ENCODE data around the gene GUCA2B.

Gene GUCA2B

DNA sequence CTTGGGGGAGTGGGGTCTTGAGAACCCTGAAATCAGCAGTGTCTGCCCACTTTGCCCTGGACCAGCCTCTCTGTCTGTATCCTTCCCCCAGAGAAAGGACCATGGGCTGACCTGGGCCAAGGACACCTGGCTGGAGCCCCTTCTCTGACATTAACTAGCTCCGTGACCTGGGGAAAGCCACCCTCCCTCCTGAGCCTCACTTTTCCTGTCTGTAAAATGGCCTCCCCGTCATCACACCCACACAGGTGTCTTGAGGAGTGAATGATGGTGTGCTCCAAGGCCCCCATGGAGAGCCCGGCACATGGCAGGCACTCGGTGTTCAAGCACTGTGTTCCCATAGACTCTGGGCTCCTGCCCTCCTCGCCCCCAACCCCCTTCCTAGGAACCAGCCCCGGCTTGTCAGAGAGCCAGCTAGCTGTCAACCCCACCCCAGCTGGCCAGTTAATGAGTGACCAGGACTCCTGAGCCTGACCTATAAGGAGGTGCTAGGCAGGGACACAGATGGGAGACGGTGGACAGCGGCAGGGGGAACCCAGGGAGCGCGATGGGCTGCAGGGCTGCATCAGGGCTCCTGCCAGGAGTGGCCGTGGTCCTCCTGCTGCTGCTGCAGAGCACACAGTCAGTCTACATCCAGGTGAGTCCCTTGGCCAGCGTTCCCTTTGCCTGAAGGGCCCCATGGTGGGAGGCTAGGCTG lies at the start of gene GUCA2B:
GUCA2B (plus strand) TSS at position 504 of the 694 bp plus-strand sequence; CDS start at position 545, 41 bp downstream.
- no peak for DNase-seq

DNA sequence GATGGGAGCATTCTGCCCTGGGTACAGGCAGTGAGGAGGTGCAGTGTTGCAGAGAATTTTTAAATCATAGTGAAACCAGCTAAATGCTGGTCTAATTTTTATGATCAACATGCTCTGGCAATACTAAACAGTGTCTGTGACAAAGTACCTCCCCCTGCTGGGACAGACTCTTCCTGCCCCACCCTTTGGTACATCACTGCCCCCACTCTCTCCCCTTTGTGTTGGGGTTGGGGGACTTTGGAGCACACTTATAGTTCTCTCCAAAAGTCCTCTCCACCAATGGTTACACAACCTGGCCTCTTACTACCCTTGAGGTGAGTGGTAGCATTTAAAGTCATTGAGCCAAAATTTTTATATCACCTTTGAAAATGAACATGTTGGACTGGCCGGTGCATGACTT lies 48.2 kb upstream of the GUCA2B start:
- DNase-seq, result no peak

DNA sequence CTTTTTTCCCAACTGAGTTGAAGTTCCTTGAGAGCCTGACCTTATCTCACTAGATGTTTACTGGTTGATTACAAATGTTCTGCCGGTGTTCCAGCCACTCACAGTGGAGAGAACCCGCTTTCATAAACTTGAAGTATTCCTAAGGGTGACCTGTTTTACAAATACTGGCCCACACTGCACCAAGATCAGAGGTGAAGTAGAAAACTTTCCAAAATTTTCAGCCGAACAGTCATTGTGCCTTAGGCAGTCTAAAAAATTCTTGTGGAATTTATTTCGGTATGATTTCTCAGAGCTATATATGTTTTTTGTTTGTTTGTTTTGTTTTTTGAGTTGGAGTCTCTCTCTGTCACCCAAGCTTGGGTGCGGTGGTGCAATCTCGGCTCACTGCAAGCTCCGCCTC lies 44.9 kb upstream of the GUCA2B start:
- no peak for DNase-seq

DNA sequence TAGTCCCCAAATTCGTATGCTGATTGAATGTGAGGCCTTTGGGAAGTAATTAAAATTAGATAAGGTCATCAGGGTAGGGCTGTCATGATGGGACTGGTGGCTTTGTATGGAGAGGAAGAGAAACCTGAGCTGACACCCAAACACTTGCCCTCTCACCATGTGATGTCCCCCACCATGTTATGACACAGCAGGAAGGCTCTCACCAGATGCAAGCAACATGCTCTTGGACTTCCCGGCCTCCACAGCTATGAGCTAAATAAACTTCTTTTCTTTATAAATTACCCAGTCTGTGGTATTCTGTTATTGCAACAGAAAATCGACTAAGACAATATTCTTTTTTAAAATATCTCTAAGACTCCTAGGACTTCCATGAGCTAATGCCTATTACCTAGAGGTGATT lies 43.6 kb upstream of the GUCA2B start:
- DNase-seq, result no peak

DNA sequence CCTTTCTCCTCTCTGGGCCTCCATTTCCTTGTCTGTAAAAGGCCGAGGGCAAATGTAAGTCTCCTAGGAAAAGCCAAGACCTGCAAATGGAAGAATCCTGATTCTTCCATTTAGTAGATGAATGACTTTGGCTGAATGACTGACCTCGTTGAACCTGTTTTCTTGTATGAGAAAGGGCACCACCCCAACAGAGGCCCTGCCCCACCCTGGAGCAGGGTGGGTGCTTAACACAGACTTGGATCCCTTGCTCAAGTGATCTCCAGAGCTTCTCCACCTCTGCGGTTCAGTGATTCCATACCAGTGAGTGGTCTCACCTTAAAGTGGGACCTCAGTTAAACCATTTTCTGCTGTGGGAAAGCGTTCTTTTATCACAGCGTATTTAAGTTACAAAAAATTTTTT lies 39.0 kb upstream of the GUCA2B start:
- DNase-seq, result no peak

DNA sequence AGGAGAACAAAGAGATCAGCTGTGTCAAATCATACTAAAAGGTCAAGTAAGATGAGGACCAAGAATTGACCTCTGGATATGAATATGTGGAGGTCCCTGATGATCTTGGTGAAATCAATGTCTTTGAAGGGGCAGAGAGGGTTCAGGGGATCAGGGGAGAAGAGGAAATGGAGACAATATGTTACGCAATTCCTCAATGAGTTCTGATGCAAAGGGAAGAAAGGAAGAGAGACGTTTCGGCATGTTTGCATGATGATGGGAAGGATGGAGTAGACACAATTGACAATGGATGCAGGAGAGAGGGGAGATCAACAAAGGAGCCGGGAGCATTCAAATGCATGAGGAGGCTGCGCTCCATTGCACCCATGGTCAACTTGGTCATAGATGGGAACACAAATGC lies 36.0 kb upstream of the GUCA2B start:
- DNase-seq, result no peak

DNA sequence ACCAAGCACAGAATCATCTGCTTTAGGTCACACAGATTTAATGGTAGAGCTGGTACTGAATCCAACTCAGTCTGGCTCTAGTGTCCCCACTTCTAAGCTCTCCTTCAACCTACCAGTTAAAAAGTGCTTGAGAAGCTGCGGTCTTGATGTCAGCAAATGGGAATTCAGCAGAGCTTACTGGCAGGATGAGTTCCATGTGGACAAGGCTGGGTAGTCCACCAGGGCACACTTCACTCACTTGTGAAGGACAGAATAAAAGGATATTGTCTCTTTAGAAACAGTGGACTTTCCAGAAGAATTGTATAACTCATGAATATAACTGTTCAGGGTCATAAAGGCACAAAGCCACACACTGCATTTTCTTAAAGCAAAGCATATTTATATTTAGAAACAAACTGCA lies 35.1 kb upstream of the GUCA2B start:
- no peak for DNase-seq

DNA sequence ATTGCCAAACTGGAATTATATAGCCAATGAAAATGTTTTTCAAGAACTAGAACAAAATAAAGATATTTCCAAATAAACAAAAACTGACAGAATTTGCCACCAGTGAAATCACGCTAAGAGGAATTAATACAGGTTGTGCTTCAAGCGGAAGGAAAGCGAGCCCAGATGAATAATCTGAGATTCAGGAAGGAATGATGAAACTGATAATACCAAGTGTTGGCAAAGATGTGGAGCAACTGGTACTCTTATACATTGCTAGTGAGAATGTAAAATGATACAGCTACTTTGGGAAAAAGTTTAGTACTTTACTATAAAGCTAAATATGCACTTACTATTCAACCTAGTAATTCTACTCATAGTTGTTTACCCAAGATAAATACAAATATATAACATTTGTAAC lies 30.8 kb upstream of the GUCA2B start:
- DNase-seq, result no peak

DNA sequence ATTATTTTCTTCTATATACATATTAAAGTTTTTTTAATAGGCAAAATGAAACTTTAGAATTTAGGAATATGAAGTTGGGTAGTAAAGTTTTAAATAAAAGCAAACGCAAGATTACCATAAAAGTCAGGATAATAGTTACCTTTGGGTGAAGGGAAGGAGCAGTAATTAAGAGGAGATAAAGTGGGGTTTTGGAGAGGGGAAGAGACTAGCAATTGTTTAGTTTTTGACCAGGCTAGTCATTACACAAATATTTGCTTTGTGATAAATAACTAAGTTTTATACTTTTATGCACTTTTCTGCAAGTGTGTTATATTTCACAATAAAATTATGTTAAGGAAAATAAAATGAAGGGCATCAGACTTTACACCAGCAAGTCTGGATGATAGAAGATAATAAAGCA lies 27.7 kb upstream of the GUCA2B start:
- DNase-seq, result no peak

DNA sequence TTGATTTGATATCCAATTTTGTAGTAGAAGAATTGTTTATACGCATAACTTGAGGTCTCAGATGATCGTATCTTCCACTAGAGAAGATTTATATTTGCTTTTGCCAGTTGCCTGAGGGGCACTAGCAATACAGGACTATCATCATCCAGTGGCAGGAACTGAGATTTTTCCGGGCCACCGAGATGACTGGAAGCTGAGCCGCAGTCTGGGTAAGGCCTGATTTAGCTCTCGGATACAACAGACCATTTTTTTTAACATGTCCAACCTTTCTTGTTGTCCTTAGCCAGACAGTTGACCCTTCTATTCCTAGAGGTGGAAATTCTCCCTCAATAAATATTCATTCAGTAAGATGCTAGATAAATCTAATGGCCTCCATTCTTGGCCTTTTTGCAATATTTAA lies 25.4 kb upstream of the GUCA2B start:
- no peak for DNase-seq

DNA sequence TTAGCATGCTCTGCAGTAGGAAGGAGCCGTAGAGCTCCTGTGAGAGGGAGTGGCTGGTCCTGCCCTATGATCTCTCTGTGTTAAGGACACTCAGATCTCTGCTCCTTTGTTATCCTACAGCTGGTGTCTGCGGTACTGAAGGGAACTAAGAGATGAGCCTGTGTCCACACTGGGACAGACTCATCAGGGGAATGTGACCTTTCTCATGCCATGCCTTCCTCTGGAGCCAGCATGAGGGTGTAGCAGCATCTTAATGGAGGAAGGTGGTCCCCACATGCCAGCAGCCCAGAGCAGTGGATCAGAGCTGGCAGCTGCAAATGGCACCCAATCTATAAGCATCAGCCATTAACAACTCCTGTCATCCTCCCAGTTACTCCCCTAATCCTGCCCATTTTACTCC lies 24.7 kb upstream of the GUCA2B start:
- DNase-seq, result no peak

DNA sequence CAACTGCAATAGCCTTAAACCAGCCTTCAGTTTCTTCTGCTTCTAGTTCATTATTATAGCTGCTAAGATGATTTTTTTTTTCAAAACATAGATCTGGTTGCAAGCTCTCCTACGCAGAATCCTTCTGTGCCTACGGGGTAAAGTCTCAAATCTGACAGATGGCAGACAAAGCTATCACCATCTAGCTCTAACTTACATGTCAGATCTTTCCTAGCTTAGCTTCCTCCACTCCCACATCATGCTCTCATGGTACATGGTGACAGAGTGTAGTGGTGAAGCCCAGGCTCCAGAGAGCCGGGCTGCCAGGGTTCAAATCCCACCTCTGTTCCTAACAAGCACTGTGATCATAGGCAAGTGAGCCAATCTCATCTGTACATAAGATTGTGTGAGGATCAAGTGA lies 24.2 kb upstream of the GUCA2B start:
- DNase-seq, result no peak

DNA sequence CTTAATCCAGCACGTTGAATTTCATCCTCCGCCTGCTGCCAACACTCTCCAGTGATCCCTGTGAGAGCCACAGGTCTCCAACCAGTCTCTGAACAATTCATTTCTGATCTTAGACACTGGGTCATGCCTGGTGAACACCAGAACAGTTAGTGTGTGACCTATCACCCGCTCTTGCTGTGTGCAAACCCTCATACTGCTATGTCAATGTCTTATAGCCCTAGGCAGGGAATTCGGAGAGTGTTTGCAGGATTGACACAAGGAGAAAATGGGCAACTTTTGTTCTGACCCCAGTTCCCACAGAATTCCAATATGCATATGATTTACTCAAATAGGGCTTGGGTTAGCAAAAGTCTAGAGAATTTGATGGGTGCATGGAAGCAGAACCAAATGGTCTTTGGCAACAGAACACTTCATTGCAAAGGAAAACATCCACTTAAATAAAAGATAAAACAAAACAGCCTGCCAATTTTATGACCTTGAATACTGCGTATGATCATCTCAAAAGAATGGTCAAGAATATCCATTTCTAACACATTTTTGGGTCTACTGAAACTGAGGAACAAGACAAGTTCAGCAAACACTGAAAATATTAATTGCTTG lies 23.0 kb upstream of the GUCA2B start:
- DNase-seq, result no peak

DNA sequence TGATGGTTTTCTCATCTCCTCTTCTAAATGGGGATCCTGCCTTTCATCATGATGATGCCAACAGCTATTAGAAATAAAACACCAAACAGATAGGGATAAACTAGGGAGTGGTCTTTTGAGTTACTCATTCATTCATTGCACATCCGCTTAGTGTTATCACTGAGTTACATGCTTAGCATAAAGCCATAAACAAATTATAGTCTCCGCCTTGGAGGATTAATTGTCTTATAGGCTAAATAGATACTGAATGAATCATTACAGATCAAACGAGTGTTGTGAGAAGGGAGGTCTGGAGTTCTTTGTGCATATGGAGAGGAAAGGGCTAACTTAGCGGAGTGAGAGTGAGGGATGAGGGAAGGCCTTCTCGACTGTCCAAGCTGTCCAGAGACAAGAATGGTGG lies 19.8 kb upstream of the GUCA2B start:
- DNase-seq, result no peak

DNA sequence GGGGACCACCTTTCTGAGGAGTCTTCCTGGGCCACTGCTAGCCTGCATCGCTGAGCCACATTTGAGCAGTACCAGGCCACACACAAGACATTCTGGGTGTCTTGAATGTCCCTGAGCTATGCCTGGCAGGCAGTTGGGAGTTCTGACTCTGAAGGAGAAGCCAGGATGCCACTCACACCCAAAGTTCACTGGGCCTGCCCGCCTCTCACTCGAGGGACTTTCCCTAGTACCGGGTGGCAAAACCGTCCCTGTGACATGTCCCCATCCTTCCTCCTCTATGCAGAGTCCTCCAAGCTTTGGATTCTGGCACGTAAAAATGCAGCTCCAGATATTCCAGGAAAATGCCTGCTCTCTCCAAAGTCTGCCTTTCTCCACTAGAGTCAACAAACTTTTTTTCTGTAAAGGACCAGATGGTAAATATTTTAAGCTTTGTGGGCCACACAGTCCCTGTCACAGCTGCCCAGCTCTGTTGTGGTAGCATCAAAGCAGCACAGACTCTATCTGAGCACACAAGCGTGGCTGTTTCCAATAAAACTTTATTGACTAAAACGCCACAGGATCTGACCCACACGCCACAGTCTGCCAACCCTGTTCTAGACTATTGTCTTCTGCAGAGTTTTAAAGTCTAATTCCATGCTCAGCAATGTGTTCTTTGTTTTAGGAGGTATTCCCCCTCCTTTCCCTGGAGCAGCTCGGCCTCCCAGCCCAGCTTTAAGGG lies 19.2 kb upstream of the GUCA2B start:
- no peak for DNase-seq

DNA sequence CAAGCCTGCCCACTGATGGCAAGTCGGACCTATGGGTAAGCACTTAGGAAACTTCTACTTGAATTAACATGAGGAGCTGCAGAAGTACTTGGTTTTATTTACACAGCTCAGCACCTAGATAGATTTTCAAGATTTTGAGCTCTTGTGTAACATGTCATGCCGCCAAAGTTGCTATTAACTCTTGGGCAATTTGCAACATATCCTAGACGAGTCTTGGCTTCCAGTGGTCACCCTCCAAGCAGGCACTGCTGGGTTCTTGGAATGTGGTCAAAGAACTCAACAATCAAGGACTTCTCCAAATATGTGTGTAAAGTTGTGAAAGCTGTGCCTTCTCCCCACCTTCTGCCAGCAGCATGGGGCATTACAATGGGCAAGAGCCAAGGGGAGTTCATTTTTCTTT lies 17.8 kb upstream of the GUCA2B start:
- no peak for DNase-seq

DNA sequence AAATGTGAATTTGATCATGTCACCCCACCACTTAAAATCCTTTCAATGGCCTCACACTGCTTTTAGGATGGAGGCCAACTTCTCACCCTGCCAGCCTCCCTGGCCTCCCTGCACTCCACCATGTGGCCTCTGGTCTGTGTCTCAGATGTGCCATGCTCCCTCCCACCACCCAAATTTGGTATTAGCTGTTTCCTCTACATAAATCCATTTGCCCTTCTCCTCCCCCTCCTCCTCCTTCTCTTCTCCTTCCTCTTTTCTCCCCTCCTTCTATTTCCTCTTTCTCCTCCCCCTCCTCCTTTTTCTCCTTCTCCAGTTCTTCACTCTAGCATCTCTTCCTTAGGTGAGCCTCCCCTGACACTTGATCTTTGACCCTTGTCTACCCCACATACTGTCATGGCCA lies 16.7 kb upstream of the GUCA2B start:
- no peak for DNase-seq

DNA sequence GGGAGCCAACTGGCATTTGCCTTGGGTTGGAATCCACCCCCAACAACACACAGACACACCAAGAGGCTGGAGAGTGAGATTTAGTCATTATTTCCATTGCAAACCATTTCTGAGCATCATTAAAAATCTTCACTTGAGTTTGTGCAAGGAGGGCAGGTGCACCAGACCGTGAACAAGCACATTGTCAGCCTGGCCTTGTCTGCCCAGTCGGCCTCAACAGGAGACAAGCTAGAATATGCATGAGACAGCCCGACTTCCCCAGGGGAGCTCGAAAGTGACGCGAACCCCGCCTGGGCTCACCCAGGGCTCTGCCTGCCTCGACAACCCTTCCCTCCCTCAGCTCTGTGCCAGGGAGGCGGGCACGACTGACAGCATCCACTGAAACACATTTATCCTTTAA lies 15.4 kb upstream of the GUCA2B start:
- DNase-seq, result peak; percentile 28

DNA sequence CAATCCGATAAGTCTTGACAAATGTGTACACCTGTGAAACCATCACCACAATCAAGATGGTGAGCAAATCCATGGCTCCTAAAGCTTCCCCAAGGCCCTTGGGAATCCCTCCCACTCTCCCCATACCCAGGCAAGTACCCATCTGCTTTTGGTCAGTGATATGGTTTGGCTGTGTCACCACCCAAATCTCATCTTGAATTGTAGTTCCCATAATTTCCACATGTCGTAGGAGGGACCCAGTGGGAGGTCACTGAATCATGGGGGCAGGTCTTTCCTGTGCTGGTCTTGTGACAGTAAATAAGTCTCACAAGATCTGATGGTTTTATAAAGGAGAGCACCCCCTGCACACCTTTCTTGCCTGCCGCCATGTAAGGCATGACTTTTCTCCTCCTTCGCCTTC lies 14.6 kb upstream of the GUCA2B start:
- DNase-seq, result no peak

DNA sequence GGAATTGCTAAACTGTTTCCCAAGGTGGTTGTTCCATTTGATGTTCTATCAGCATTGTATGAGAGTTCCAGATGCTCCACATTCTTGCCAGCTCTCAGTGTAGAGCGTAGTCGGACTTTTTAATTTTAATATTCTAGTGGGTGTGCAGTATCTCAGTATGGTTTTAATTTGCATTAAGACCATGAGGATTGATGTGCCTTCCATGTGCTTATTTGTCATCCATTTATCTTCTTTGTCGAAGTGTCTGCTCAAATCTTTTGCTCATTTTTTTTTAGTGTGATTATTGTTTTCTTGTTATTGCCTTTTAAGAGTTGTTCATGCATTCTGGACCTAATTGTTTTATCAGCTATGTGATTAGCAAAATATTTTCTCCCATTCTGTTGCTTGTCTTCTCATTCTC lies 13.8 kb upstream of the GUCA2B start:
- DNase-seq, result no peak

DNA sequence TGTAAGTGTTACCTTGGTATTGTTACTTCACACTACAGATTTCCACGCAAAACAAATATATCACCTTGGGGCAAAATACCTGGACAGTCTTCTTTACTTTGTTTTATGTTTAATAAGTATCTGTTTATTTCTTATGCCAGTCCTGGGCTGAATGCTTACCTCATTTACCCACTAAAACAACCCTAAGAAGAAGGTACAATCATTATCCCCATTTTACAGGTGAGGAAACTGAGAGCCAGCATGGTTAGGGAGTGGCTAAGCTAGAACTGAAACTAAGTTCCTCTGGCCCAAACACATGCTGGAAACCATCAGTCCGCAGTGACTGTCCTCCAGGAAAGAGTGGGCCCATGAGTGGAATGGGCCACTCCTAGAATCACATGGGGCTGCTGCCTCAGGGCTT lies 13.0 kb upstream of the GUCA2B start:
- DNase-seq, result no peak

DNA sequence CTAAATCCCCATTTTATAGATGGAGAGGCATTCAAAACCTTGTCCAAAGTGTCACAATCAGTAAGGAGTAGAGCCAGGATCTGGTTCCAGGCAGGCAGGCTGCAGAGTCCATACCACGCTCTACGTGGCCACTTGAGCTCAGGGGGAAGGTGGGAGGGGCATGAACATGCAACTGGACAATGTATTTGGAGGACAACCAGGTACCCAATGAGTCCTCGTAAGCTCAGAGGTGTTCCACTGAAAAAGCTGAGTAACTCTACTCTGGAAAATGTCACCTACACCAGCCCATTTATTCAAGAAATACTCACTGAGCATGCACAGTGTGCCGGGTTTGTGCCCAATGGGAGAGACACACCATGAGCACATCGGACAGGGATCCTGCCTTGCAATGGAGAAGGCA lies 11.2 kb upstream of the GUCA2B start:
- DNase-seq, result no peak

DNA sequence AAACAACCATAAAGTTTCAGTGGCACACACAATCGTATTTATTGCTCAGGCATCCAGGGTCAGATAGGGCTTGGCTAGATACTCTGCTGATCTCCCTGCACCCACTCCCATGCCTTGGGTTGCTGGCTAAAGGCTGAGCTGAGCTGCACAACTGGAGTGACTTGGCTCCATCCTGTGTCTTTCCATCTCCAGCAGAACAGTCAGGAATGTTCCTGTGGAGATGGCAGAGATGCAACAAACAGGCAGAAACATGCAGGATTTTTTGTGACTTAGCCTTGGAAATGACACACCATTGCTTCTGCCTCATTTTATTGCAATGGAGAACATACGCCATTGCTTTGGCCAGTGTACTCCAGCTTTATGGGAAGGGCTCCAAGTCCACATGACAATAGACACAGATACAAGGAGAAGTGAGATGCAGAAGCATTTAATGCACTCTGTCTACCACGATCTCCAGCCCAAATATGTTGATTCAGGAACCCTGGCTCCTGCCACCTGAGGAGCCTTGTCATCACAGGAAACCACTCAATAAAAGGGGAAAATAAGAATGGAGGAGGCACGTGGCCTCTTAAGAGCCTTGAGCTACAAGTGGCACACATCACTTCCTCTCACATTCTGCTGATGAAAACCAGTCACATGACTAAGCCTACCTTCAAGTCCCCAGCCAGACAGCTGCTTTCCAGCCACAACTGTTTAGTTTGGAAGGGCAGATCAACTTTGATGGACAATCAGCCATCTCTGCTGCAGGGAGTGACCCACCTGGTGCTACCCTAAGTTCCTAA lies 10.1 kb upstream of the GUCA2B start:
- peak; percentile 88 for DNase-seq

Measured in NCI-H510A treated with DMSO at 0.1 percent for 48 hours (cell line).